ENCODE data around the gene SLC26A2.
A peak's percentile ranks its signal among the peaks of the same experiment; 100 is the strongest.

SLC26A2 gene

DNA sequence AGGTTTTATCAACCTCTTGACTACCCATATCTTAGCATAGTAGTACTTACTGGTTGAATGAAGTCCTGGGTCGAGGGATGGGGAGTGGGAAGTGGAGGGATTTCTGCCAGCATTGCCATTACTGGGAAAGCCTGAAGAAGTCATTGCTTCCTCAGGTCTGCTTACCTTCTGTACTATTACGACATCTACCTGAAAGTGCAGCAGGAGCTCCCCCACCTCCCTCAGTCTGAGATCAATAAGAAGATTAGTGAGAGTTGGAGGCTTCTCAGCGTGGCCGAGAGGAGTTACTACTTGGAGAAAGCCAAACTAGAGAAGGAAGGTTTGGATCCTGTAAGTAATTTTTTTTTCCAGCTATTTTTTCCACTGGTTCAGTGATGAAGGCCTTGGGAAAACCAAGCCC is 45.8 kb downstream of the SLC26A2 start:
- H3K36me3 ChIP-seq (ENCODE audit: insufficient read depth, low read length), result peaks cover 26% of the 10 kb centered on the region
- H3K79me2 ChIP-seq (ENCODE audit: control insufficient read depth, insufficient read depth, low read length, unreplicated experiment), result peaks cover 66% of the 10 kb centered on the region
- no peak overlapping the region for H2AFZ ChIP-seq (ENCODE audit: low read length, unreplicated experiment)

DNA sequence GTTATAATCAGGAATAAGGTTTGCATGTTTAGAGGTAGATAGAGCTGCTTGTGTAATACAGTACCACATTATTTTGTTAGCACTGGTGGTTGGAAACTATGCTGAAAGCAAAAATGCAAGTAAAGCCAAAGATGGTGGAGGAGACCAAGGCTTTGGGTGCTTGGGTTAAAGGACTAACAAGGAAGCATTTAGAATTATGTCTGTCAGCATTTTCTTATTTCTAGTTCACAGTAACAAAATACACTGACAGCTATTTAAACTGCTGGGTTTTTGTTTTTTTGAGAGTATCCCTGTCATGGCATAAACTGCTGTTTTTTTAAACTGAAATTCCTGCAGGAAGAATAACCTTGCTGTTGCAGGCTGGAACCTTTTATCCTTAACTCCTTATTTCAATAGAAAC is 46.5 kb downstream of the SLC26A2 start:
- H3K4me1 ChIP-seq (ENCODE audit: control insufficient read depth, insufficient read depth, low read length, unreplicated experiment), result peaks cover 9% of the 10 kb centered on the region
- no peak overlapping the region for H3K27ac ChIP-seq (ENCODE audit: low read depth, low read length)
- H3K4me3 ChIP-seq (ENCODE audit: low read depth, low read length), result no peak overlapping the region
- H3K36me3 ChIP-seq (ENCODE audit: insufficient read depth, low read length), result peaks cover 30% of the 10 kb centered on the region
- peaks cover 60% of the 10 kb centered on the region for H3K79me2 ChIP-seq (ENCODE audit: control insufficient read depth, insufficient read depth, low read length, unreplicated experiment)
- no peaks in the 10 kb centered on the region for H3K27me3 ChIP-seq (ENCODE audit: insufficient read depth, low read length)
- H2AFZ ChIP-seq (ENCODE audit: low read length, unreplicated experiment), result no peak overlapping the region

More for the DNA sequence above, 45.8 kb downstream of the SLC26A2 start:
- Histone ChIP-seq H3K27me3 (ENCODE audit: insufficient read depth, low read length) (no peaks in the 10 kb centered on the region), H3K4me1 (ENCODE audit: control insufficient read depth, insufficient read depth, low read length, unreplicated experiment) (peaks cover 11% of the 10 kb centered on the region), H3K4me3 (ENCODE audit: low read depth, low read length) (no peak overlapping the region), H3K27ac (ENCODE audit: low read depth, low read length) (no peak overlapping the region)

- no peak overlapping the region for H3K4me3 ChIP-seq (ENCODE audit: low read depth, low read length)
- H3K79me2 ChIP-seq (ENCODE audit: control insufficient read depth, insufficient read depth, low read length, unreplicated experiment), result peaks cover 44% of the 10 kb centered on the region
- H3K4me1 ChIP-seq (ENCODE audit: control insufficient read depth, insufficient read depth, low read length, unreplicated experiment), result no peaks in the 10 kb centered on the region
- H3K27me3 ChIP-seq (ENCODE audit: insufficient read depth, low read length), result no peaks in the 10 kb centered on the region
- no peak overlapping the region for H3K27ac ChIP-seq (ENCODE audit: low read depth, low read length)
- no peak overlapping the region for H2AFZ ChIP-seq (ENCODE audit: low read length, unreplicated experiment)
- H3K36me3 ChIP-seq (ENCODE audit: insufficient read depth, low read length), result peaks cover 55% of the 10 kb centered on the region
Measured at GRCh38 chr5:150009671-150010387, 49.3 kb downstream of the SLC26A2 start.

GRCh38 chr5:150013931-150014330 is 53.4 kb downstream of the SLC26A2 start:
- H3K4me3 ChIP-seq (ENCODE audit: low read depth, low read length), result no peak overlapping the region
- H3K79me2 ChIP-seq (ENCODE audit: control insufficient read depth, insufficient read depth, low read length, unreplicated experiment), result peaks cover 27% of the 10 kb centered on the region
- H2AFZ ChIP-seq (ENCODE audit: low read length, unreplicated experiment), result no peak overlapping the region
- no peak overlapping the region for H3K27ac ChIP-seq (ENCODE audit: low read depth, low read length)
- H3K27me3 ChIP-seq (ENCODE audit: insufficient read depth, low read length), result no peaks in the 10 kb centered on the region
- H3K36me3 ChIP-seq (ENCODE audit: insufficient read depth, low read length), result peaks cover 76% of the 10 kb centered on the region
- peaks cover 5% of the 10 kb centered on the region for H3K4me1 ChIP-seq (ENCODE audit: control insufficient read depth, insufficient read depth, low read length, unreplicated experiment)

GRCh38 chr5:150014456-150014855 is 53.9 kb downstream of the SLC26A2 start:
- Histone ChIP-seq H3K36me3 (ENCODE audit: insufficient read depth, low read length) (peaks cover 80% of the 10 kb centered on the region), H3K4me3 (ENCODE audit: low read depth, low read length) (no peak overlapping the region), H3K4me1 (ENCODE audit: control insufficient read depth, insufficient read depth, low read length, unreplicated experiment) (peaks cover 5% of the 10 kb centered on the region), H3K27ac (ENCODE audit: low read depth, low read length) (no peak overlapping the region), H3K27me3 (ENCODE audit: insufficient read depth, low read length) (no peaks in the 10 kb centered on the region), H2AFZ (ENCODE audit: low read length, unreplicated experiment) (no peak overlapping the region), H3K79me2 (ENCODE audit: control insufficient read depth, insufficient read depth, low read length, unreplicated experiment) (peaks cover 27% of the 10 kb centered on the region)

GRCh38 chr5:150015415-150015814 is 54.9 kb downstream of the SLC26A2 start:
- H3K36me3 ChIP-seq (ENCODE audit: insufficient read depth, low read length), result peaks cover 86% of the 10 kb centered on the region

DNA sequence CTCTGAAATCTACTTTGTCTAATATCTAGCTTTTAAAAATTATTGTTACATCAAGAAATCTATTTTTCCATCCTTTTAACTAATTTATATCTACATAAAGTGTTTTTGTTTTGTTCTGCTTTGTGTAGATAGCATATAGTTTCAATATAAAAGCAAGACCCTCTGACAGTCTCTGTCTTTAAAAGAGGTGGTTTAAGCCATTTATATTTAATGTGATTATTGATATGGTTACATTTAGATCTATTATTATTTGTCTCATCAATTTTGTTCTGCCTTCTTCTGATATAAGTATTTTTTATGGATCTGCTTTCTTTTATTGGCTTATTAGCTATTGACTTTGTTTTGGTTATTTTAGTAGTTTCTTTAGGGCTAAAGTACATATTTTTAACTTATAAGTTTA is 56.0 kb downstream of the SLC26A2 start:
- peaks cover 80% of the 10 kb centered on the region for H3K36me3 ChIP-seq (ENCODE audit: insufficient read depth, low read length)
- H3K27ac ChIP-seq (ENCODE audit: low read depth, low read length), result no peak overlapping the region
- peaks cover 22% of the 10 kb centered on the region for H3K4me1 ChIP-seq (ENCODE audit: control insufficient read depth, insufficient read depth, low read length, unreplicated experiment)
- H3K79me2 ChIP-seq (ENCODE audit: control insufficient read depth, insufficient read depth, low read length, unreplicated experiment), result peaks cover 16% of the 10 kb centered on the region
- H2AFZ ChIP-seq (ENCODE audit: low read length, unreplicated experiment), result no peak overlapping the region
- H3K4me3 ChIP-seq (ENCODE audit: low read depth, low read length), result no peak overlapping the region
- no peaks in the 10 kb centered on the region for H3K27me3 ChIP-seq (ENCODE audit: insufficient read depth, low read length)

More at GRCh38 chr5:150015415-150015814, 54.9 kb downstream of the SLC26A2 start:
- peaks cover 11% of the 10 kb centered on the region for H3K4me1 ChIP-seq (ENCODE audit: control insufficient read depth, insufficient read depth, low read length, unreplicated experiment)
- H3K79me2 ChIP-seq (ENCODE audit: control insufficient read depth, insufficient read depth, low read length, unreplicated experiment), result peaks cover 26% of the 10 kb centered on the region
- no peak overlapping the region for H3K27ac ChIP-seq (ENCODE audit: low read depth, low read length)
- H3K27me3 ChIP-seq (ENCODE audit: insufficient read depth, low read length), result no peaks in the 10 kb centered on the region
- H3K4me3 ChIP-seq (ENCODE audit: low read depth, low read length), result no peak overlapping the region
- no peak overlapping the region for H2AFZ ChIP-seq (ENCODE audit: low read length, unreplicated experiment)

- Histone ChIP-seq H3K4me3 (ENCODE audit: low read depth, low read length) (no peak overlapping the region), H3K36me3 (ENCODE audit: insufficient read depth, low read length) (peaks cover 72% of the 10 kb centered on the region), H3K79me2 (ENCODE audit: control insufficient read depth, insufficient read depth, low read length, unreplicated experiment) (peaks cover 12% of the 10 kb centered on the region), H3K27me3 (ENCODE audit: insufficient read depth, low read length) (no peaks in the 10 kb centered on the region), H3K27ac (ENCODE audit: low read depth, low read length) (peak overlapping the region; percentile 29; the same call in 1 of the 2 replicates), H2AFZ (ENCODE audit: low read length, unreplicated experiment) (no peak overlapping the region), H3K4me1 (ENCODE audit: control insufficient read depth, insufficient read depth, low read length, unreplicated experiment) (peaks cover 27% of the 10 kb centered on the region)
Measured at GRCh38 chr5:150017226-150018005, 56.9 kb downstream of the SLC26A2 start.

- peaks cover 11% of the 10 kb centered on the region for H3K79me2 ChIP-seq (ENCODE audit: control insufficient read depth, insufficient read depth, low read length, unreplicated experiment)
- H3K4me1 ChIP-seq (ENCODE audit: control insufficient read depth, insufficient read depth, low read length, unreplicated experiment), result peaks cover 39% of the 10 kb centered on the region
- peaks cover 68% of the 10 kb centered on the region for H3K36me3 ChIP-seq (ENCODE audit: insufficient read depth, low read length)
Measured at GRCh38 chr5:150020249-150020648, 59.7 kb downstream of the SLC26A2 start.

DNA sequence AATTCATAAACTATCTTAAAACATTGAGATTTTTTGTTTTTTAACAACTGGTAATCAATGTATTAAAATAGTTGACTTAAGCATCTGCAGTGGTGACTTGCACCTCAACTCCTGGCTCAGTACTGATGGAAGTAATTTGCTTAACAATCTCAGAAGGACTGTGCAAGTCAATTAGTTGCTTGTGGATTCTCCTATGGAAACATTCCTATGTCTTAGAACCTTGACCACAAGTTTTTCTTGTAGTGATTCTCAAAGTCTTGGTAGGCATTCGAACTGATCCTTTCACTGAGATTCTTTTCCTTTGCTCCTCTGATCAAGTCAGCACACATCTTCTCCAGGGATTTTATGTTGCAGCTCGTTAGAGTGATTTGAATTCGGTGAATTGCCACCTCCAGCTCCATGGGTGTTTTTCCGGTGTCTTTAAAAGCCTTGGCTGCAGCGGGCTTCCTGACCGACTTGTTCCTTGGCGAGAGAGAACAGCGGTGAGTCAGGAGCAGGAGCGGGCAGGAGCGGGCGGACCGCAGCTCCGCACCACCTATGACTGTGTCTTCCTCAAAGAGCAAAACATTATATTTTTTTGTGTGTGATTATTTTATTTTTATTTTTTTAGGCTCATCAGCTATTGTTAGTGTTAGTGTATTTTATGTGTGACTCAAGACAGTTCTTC is 61.1 kb downstream of the SLC26A2 start:
- H3K27ac ChIP-seq (ENCODE audit: low read depth, low read length), result peak overlapping the region; percentile 70
- peaks cover 62% of the 10 kb centered on the region for H3K36me3 ChIP-seq (ENCODE audit: insufficient read depth, low read length)
- peaks cover 39% of the 10 kb centered on the region for H3K4me1 ChIP-seq (ENCODE audit: control insufficient read depth, insufficient read depth, low read length, unreplicated experiment)
- H3K4me3 ChIP-seq (ENCODE audit: low read depth, low read length), result peak overlapping the region; percentile 30
- H3K27me3 ChIP-seq (ENCODE audit: insufficient read depth, low read length), result no peaks in the 10 kb centered on the region
- H3K79me2 ChIP-seq (ENCODE audit: control insufficient read depth, insufficient read depth, low read length, unreplicated experiment), result peaks cover 11% of the 10 kb centered on the region
- no peak overlapping the region for H2AFZ ChIP-seq (ENCODE audit: low read length, unreplicated experiment)

More at GRCh38 chr5:150020249-150020648, 59.7 kb downstream of the SLC26A2 start:
- Histone ChIP-seq H3K27me3 (ENCODE audit: insufficient read depth, low read length) (no peaks in the 10 kb centered on the region), H2AFZ (ENCODE audit: low read length, unreplicated experiment) (no peak overlapping the region), H3K4me3 (ENCODE audit: low read depth, low read length) (no peak overlapping the region), H3K27ac (ENCODE audit: low read depth, low read length) (no peak overlapping the region)
